Pancreas (tissue), 10 donors: ENCODE measurements around the gene NHLRC1. TPM values are rescaled to one million over a fixed set of nuclear protein-coding genes. Genes with fewer than 3 reads are reported as not detected.

Experiments
- ATAC-seq, 4 donors: fragments of 200-7000 bp; cut with Tn5 transposase; one replicate each; pipeline versions ENCODE4 v1.8.0 to v1.9.1; 2020; ENCODE audit warnings: mild to moderate bottlenecking in 4 of 4, moderate library complexity in 4 of 4
- DNase-seq, 6 donors: peaks; one replicate each; pipeline ENCODE4 v3.0.0-alpha.2; 2020
- FAIRE-seq: peaks from 2 replicates; lab custom pipeline; 2012; peaks lifted over from hg19 to GRCh38; lab: Jason Lieb, UNC
- H3K27ac ChIP-seq, 4 donors: fragments of 200-600 bp; sonication (generic); 1 replicate in 3 of 4; 2 replicates in 1 of 4; pipeline versions ENCODE4 v1.5.0 to v1.8.0; 2020
- H3K27me3 ChIP-seq, 4 donors: fragments of 200-600 bp; one replicate each; pipeline ENCODE4 v1.8.0; 2021
- H3K36me3 ChIP-seq, 3 donors: fragments of 200-600 bp; sonication (generic) in 1 of 3; one replicate each; pipeline versions ENCODE4 v1.5.0 to v1.8.0; 2020 to 2021
- H3K4me1 ChIP-seq, 3 donors: fragments of 200-600 bp; one replicate each; pipeline ENCODE4 v1.8.0; 2021
- H3K4me3 ChIP-seq, 4 donors: fragments of 200-600 bp; sonication (generic) in 2 of 4; one replicate each; pipeline versions ENCODE4 v1.5.0 to v1.8.0; 2020 to 2021
- H3K9me3 ChIP-seq, 4 donors: fragments of 200-600 bp; one replicate each; pipeline ENCODE4 v1.8.0; 2021
- WGBS, 2 donors: extraction: QIAGEN DNeasy Blood & Tissue Kit; methylation state at CpG; one replicate each; pipeline ENCODE4 v1.1.7; 2013; 5-methylcytosine and 5-hydroxymethylcytosine counted together
- intact Hi-C, 3 donors: fragments of 100-400 bp; cut with DNase I; formaldehyde crosslinking; loops; one replicate each; pipeline versions ENCODE4 v1.11.1 to v1.14.2; 2022
- polyA plus RNA-seq, 2 donors: library from polyadenylated mRNA; stranded (reverse); fragments of 200-250 nt; gene quantifications; one replicate each; pipeline ENCODE4 v1.2.3, GENCODE V29; 2013
- total RNA-seq, 6 donors: library from RNA; stranded (reverse); fragmentation: NEBNext Ultra II Directional in 4 of 6; extraction: Animal tissue kit (Norgen Biotek cat#: 25700) in 4 of 6; gene quantifications; one replicate each; pipeline versions ENCODE4 v1.2.1 to v1.2.4, GENCODE V29; 2021 to 2023
- TF ChIP-seq, protein P1 (sequence below), 4 donors: fragments of 200-600 bp; sonication (generic) in 3 of 4; IDR thresholded peaks; one replicate each; pipeline versions ENCODE4 v1.5.0 to v1.8.0; 2021; ENCODE audit warnings: antibody characterized with exemption in 4 of 4
- donor health status: healthy with polysubstance abuse.
- donor health status: DM: no; HTN: no; CAD: no; lungs with moderate emphysema.
- donor health status: DM: no; HTN: no; CAD: no.
- donor health status: control.
- donor health status: control.
- donor health status: Bipolar disorder and iron deficiency.
- donor health status: DM: yes; HTN: yes; CAD: no.
- donor health status: DM: no; HTN: no; CAD: no.
- donor health status: DM: no; HTN: no; CAD: no.
- donor health status: DM: yes; HTN: yes; CAD: no.

Gene NHLRC1
- total RNA-seq (1 to 10 TPM in 4 of 6 donors, under 1 TPM in 2; 0.93 to 1.3 (median 1.2) TPM), polyA plus RNA-seq (1 to 10 TPM; 1.0 to 1.8 TPM)

- WGBS, 2 donors, result 17 to 18% methylated on average over 82 of the region's 82 CpGs
Observed at GRCh38 chr6:18122128-18123093, at the start of gene NHLRC1. NHLRC1 (minus strand) TSS chr6:18122677; CDS start chr6:18122606, 71 bp downstream.

DNA sequence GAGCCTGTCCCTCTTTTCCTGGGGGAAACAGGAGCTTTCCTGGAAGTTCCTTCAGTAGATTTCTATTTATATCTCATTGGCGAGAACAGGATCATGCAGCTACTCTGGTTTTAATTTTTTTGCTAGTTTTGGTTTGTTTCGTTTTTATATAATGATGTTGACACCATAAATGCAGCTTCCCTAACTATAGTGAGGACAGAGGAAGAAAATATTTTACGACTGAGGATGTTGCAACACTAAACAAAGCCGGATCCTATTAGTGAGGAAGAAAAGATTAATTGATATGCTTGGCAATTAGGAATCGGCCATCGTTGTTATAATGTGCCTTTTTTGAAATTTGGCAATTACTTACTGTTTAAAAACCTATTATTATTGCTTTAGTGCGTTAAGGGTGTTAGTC is 49.4 kb upstream of the NHLRC1 start:
- no peaks in the 10 kb centered on the region for H3K4me1 ChIP-seq
- TF ChIP-seq, protein P1, sequence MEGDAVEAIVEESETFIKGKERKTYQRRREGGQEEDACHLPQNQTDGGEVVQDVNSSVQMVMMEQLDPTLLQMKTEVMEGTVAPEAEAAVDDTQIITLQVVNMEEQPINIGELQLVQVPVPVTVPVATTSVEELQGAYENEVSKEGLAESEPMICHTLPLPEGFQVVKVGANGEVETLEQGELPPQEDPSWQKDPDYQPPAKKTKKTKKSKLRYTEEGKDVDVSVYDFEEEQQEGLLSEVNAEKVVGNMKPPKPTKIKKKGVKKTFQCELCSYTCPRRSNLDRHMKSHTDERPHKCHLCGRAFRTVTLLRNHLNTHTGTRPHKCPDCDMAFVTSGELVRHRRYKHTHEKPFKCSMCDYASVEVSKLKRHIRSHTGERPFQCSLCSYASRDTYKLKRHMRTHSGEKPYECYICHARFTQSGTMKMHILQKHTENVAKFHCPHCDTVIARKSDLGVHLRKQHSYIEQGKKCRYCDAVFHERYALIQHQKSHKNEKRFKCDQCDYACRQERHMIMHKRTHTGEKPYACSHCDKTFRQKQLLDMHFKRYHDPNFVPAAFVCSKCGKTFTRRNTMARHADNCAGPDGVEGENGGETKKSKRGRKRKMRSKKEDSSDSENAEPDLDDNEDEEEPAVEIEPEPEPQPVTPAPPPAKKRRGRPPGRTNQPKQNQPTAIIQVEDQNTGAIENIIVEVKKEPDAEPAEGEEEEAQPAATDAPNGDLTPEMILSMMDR (IDR thresholded peaks at IDR 0.05), result no peak
- H3K4me3 ChIP-seq, result no peak overlapping the region
- no peak overlapping the region for H3K27ac ChIP-seq
- H3K27me3 ChIP-seq, result no peaks in the 10 kb centered on the region
- DNase-seq (no peak), FAIRE-seq (no peak), ATAC-seq (peak in 1 of 4 donors; percentile 25)
- intact Hi-C loops, result no loop called here
- 81 to 89% methylated on average over 7 of the region's 7 CpGs for WGBS, 2 donors
- H3K36me3 ChIP-seq, result peaks cover 0 to 5% (median 0%) of the 10 kb centered on the region in 3 donors
- no peaks in the 10 kb centered on the region for H3K9me3 ChIP-seq

More at GRCh38 chr6:18122128-18123093, at the start of gene NHLRC1:
- Histone ChIP-seq H3K4me3 (peak within 1 kb of the TSS; percentile 33 to 54 (median 52)), H3K27ac (peak within 1 kb of the TSS in 3 of 4 donors; percentile 23 to 57 (median 31)), H3K27me3 (no peaks in the 10 kb centered on the region), H3K9me3 (no peaks in the 10 kb centered on the region), H3K4me1 (no peaks in the 10 kb centered on the region), H3K36me3 (no peaks in the 10 kb centered on the region)
- DNase-seq (peak; percentile 85 to 96 (median 90)), ATAC-seq (peak; percentile 98 to 100 (median 100)), FAIRE-seq (no peak)
- intact Hi-C loops, result no loop called here
- TF ChIP-seq, protein P1 (IDR thresholded peaks at IDR 0.05), result peak; percentile 81 to 94 (median 87)

DNA sequence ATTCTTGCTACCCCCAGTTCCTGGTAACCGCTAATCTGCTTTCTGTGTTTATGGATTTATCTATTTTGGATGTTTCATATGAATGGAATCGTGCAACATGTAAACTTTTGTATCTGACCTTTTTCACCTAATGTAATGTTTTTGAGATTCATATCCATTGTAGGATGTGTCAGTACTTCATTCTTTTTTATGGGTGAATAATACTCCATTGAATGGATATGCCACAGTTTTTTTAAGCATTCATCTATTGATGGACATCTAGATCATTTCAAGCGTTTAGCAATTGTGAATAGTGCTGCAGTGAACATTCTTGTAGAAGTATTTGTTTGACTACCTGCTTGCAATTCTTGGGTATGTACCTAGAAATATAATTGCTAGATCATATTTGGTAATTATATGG is 45.8 kb upstream of the NHLRC1 start:
- Histone ChIP-seq H3K36me3 (peaks cover 0 to 15% (median 0%) of the 10 kb centered on the region in 3 donors), H3K4me3 (no peak overlapping the region), H3K27me3 (no peaks in the 10 kb centered on the region), H3K9me3 (no peaks in the 10 kb centered on the region), H3K4me1 (no peaks in the 10 kb centered on the region), H3K27ac (no peak overlapping the region)
- TF ChIP-seq, protein P1 (IDR thresholded peaks at IDR 0.05), result no peak
- ATAC-seq, result no peak
- DNase-seq, result no peak
- 97 to 100% methylated on average over 3 of the region's 3 CpGs for WGBS, 2 donors
- no peak for FAIRE-seq
- intact Hi-C loops, result no loop called here

DNA sequence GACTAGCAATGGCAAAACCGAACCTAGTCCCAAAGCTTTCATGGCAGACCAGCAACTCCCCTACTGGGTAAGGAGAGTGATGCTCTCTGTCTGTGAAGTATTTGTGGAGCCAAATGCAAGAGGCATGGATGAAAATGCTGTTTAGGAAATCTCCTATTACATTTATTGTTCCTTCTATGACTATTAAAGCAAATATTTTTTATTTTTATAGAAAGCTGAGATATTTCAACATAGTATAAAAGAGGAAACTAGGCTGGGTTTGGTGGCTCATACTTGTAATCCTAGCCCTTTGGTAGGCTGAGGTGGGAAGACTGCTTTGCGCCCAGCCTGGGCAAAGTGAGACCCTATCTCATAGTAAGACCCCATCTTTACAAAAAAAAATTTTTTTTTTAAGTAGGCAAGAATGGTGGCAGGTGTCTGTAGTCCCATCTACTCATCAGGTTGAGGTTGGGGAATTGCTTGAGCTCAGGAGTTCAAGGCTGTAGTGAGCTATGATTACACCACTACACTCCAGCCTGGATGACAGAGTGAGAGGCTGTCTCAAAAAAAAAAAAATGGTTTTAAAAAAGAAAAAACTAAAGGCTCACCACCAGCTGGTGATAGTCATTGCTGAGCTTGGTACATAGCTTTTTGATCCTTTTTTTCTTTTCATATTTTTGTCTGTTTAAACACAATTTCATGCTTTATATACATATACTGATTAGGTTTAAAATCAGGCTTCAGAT is 44.0 kb upstream of the NHLRC1 start:
- DNase-seq (no peak), ATAC-seq (no peak), FAIRE-seq (no peak)
- Histone ChIP-seq H3K27ac (no peak overlapping the region), H3K4me1 (no peaks in the 10 kb centered on the region), H3K36me3 (peaks cover 0 to 32% (median 0%) of the 10 kb centered on the region in 3 donors), H3K4me3 (no peak overlapping the region), H3K9me3 (no peaks in the 10 kb centered on the region), H3K27me3 (no peaks in the 10 kb centered on the region)
- TF ChIP-seq, protein P1 (IDR thresholded peaks at IDR 0.05), result no peak
- intact Hi-C loops, result no loop called here
- 91 to 95% methylated on average over 2 of the region's 2 CpGs for WGBS, 2 donors
